IMR-90 (cell line): ENCODE measurements around the gene BCL2L13. TPM values are rescaled to one million over a fixed set of nuclear protein-coding genes. Genes with fewer than 3 reads are reported as not detected.

ENCODE experiments used
- ATAC-seq: fragments of 200-7000 bp; cut with Tn5 transposase; 2 replicates; pipeline ENCODE4 v1.9.1; 2020; ENCODE audit warnings: low read depth, mild to moderate bottlenecking, moderate library complexity
- BruUV-seq: library from RNA; stranded (reverse); fragments of 400-500 nt; replicated peaks from 2 replicates; lab custom pipeline; 2021; lab: Mats Ljungman, UMichigan
- CTCF ChIA-PET: fragments of 300-600 bp; formaldehyde crosslinking; extraction: SDS; loops from one replicate; lab custom pipeline; 2021; ENCODE audit warnings: antibody characterized with exemption; lab: Yijun Ruan, JAX
- POLR2A ChIA-PET: fragments of 300-600 bp; sonication (Branson Sonifier 250); formaldehyde crosslinking; loops from one replicate; lab custom pipeline; 2022; ENCODE audit warnings: antibody characterized with exemption; ENCODE audit not compliant: unreplicated experiment; lab: Charles Lee
- DNase-seq: peaks from one replicate; pipeline ENCODE4 v3.0.0; 2013
- H2AFZ ChIP-seq: replicated peaks from 2 replicates; pipeline ENCODE3; 2013; ENCODE audit warnings: low read length, mild to moderate bottlenecking; ENCODE audit not compliant: poor library complexity
- H2AK5ac ChIP-seq: 2 replicates; pipeline ENCODE4 v1.6.1; 2013; ENCODE audit warnings: low read depth, low read length, inconsistent platforms
- H2AK9ac ChIP-seq: replicated peaks from 2 replicates; pipeline ENCODE3; 2013; ENCODE audit warnings: mild to moderate bottlenecking, low read depth, low read length, moderate library complexity; ENCODE audit not compliant: poor library complexity
- H2BK120ac ChIP-seq: 2 replicates; pipeline ENCODE4 v1.6.1; 2013; ENCODE audit warnings: low read depth, low read length, inconsistent platforms
- H2BK15ac ChIP-seq: 3 replicates; pipeline ENCODE4 v1.6.1; 2013; ENCODE audit warnings: low read depth, low read length, inconsistent platforms
- H2BK20ac ChIP-seq: 2 replicates; pipeline ENCODE4 v1.6.1; 2013; ENCODE audit warnings: low read depth, mild to moderate bottlenecking, inconsistent platforms, low read length, moderate library complexity
- H2BK5ac ChIP-seq: 2 replicates; pipeline ENCODE4 v1.6.1; 2013; ENCODE audit warnings: mild to moderate bottlenecking, low read depth, low read length, inconsistent platforms; ENCODE audit not compliant: poor library complexity, severe bottlenecking
- H3K14ac ChIP-seq: replicated peaks from 2 replicates; pipeline ENCODE4 v1.6.1; 2013; ENCODE audit warnings: low read depth, low read length, inconsistent platforms
- H3K18ac ChIP-seq: 2 replicates; pipeline ENCODE4 v1.6.1; 2013; ENCODE audit warnings: low read depth, low read length, control low read depth
- H3K23ac ChIP-seq: 2 replicates; pipeline ENCODE4 v1.6.1; 2013; ENCODE audit warnings: low read depth, low read length, inconsistent platforms
- H3K27ac ChIP-seq: 2 replicates; pipeline ENCODE4 v1.5.1; 2013; ENCODE audit warnings: mild to moderate bottlenecking, control low read depth, low read length; ENCODE audit not compliant: insufficient read depth
- H3K27me3 ChIP-seq: 2 replicates; pipeline ENCODE4 v1.6.1; 2013; ENCODE audit warnings: low read length; ENCODE audit not compliant: control insufficient read depth, insufficient read depth
- H3K36me3 ChIP-seq: 2 replicates; pipeline ENCODE4 v1.6.1; 2013; ENCODE audit warnings: low read length, mixed read lengths; ENCODE audit not compliant: control insufficient read depth, insufficient read depth
- H3K4ac ChIP-seq: 2 replicates; pipeline ENCODE4 v1.6.1; 2013; ENCODE audit warnings: low read depth, low read length, inconsistent platforms
- H3K4me1 ChIP-seq: 2 replicates; pipeline ENCODE4 v1.6.1; 2013; ENCODE audit warnings: low read length, mixed read lengths; ENCODE audit not compliant: control insufficient read depth, insufficient read depth
- H3K4me2 ChIP-seq: 2 replicates; pipeline ENCODE4 v1.6.1; 2013; ENCODE audit warnings: low read depth, mild to moderate bottlenecking, control low read depth, low read length, moderate library complexity
- H3K4me3 ChIP-seq: 2 replicates; pipeline ENCODE4 v1.5.1; 2013; ENCODE audit warnings: low read depth, mild to moderate bottlenecking, control low read depth, low read length, moderate library complexity; ENCODE audit not compliant: insufficient read depth
- H3K56ac ChIP-seq: 2 replicates; pipeline ENCODE4 v1.6.1; 2013; ENCODE audit warnings: low read length, inconsistent platforms; ENCODE audit not compliant: insufficient read depth; ENCODE audit errors: extremely low read depth
- H3K79me1 ChIP-seq, 2 experiments: 2 replicates each; pipeline ENCODE4 v1.6.1; 2013; ENCODE audit warnings: low read length in 2 of 2, inconsistent platforms in 1 of 2, low read depth in 1 of 2
- H3K9ac ChIP-seq: 2 replicates; pipeline ENCODE4 v1.6.1; 2013; ENCODE audit warnings: low read depth, low read length, control low read depth
- H3K9me1 ChIP-seq: 2 replicates; pipeline ENCODE4 v1.6.1; 2013; ENCODE audit warnings: low read length, inconsistent platforms; ENCODE audit not compliant: insufficient read depth
- H3K9me3 ChIP-seq: 2 replicates; pipeline ENCODE4 v1.6.1; 2013; ENCODE audit warnings: low read length; ENCODE audit not compliant: control insufficient read depth, insufficient read depth
- H4K20me1 ChIP-seq: 2 replicates; pipeline ENCODE4 v1.6.1; 2013; ENCODE audit warnings: low read length, inconsistent platforms; ENCODE audit not compliant: insufficient read depth
- H4K5ac ChIP-seq: 2 replicates; pipeline ENCODE4 v1.6.1; 2013; ENCODE audit warnings: mild to moderate bottlenecking, low read depth, low read length, control low read depth
- H4K8ac ChIP-seq, 2 experiments: 2 replicates each; pipeline ENCODE4 v1.6.1; 2013; ENCODE audit warnings: low read depth in 2 of 2, low read length in 2 of 2, control low read depth in 1 of 2, inconsistent platforms in 1 of 2
- H4K91ac ChIP-seq: 2 replicates; pipeline ENCODE4 v1.6.1; 2013; ENCODE audit warnings: low read depth, low read length, inconsistent platforms; ENCODE audit not compliant: insufficient read depth
- MAFK ChIP-seq: IDR thresholded peaks from 2 replicates; pipeline ENCODE4 v1.6.1; 2012; ENCODE audit warnings: low read depth, low read length, improper control_type of control experiment
- whole genome bisulfite sequencing, 2 experiments: methylation state at CpG; one replicate each; pipeline versions ENCODE4 v1.1.5 to v1.1.7; 2013; ENCODE audit warnings: missing lambda C conversion rate in 2 of 2; ENCODE audit not compliant: insufficient read length in 1 of 2; ENCODE audit errors: extremely low coverage in 2 of 2; 5-methylcytosine and 5-hydroxymethylcytosine counted together
- dilution Hi-C: fragments of 300-500 bp; cut with HindIII; formaldehyde crosslinking; loops from one replicate; pipeline ENCODE4 v1.14.3; 2018; ENCODE audit warnings: low sequenced_read_pairs; ENCODE audit not compliant: unreplicated experiment
- in situ Hi-C: fragments of 300-500 bp; cut with MboI; formaldehyde crosslinking; loops from 3 replicates; pipeline ENCODE4 v1.14.3; 2019; ENCODE audit warnings: low sequenced_read_pairs, inconsistent platforms, mixed read lengths
- intact Hi-C: fragments of 100-400 bp; cut with micrococcal nuclease; formaldehyde crosslinking; loops from 2 replicates; pipeline ENCODE4 v1.10.0; 2022
- polyA plus RNA-seq, 3 experiments: library from polyadenylated mRNA; depleted of rRNA; stranded (reverse); fragments of >200 nt; gene quantifications; 2 replicates each; pipeline ENCODE4 v1.2.3, GENCODE V29; 2012; ENCODE audit warnings: low replicate concordance in 1 of 3
- total RNA-seq: library from RNA; depleted of rRNA; stranded (reverse); fragments of >200 nt; gene quantifications from 2 replicates; pipeline ENCODE4 v1.2.3, GENCODE V29; 2012
- TF ChIP-seq, protein P1 (sequence below): fragments of 150-350 bp; IDR thresholded peaks from 2 replicates; pipeline ENCODE4 v1.6.1; 2017; ENCODE audit warnings: mild to moderate bottlenecking, antibody characterized with exemption, low read length, low read depth

Gene BCL2L13
- total and polyA plus RNA-seq, 2 of the 4 experiments (the other 2 are of a cell fraction): 42.6 to 86.7 TPM

DNA sequence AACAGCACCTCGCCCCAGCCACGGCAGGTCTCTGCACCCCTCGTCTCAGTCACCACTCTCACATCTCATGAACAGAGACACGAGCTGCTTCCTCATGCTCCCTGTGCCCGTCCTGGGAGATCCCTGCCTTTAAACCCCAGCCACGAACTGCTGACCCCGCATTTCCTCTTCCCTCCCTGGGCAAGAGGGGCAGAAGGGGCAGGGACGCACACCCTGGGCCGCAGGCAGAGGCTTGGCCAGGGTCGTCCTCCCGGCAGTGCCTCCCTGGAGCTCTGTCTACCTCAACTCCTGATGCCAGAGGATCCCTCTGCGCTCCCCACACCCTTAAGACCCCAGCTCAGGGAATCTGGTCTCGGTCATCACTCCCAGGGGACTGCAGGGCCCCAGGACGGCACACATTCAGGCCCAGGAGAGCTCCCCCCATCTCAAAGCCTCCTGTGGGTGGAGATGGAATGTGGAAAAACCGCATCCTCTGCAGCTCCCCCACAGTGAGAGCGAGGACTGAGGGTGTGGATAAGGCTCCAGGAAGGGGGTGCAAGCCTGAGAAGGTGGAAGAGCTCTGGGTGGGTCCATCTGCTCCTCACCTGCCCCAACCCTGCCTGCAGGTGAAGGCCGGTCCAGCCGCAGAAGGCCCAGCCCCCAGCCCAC lies 134.5 kb downstream of the BCL2L13 start:
- Histone ChIP-seq H3K4ac (peak overlapping the region; percentile 58), H3K27ac (peak overlapping the region; percentile 25; the same call in 1 of the 2 replicates), H3K4me3 (peak overlapping the region; percentile 62), H2BK15ac (peak overlapping the region; percentile 8; the same call in 1 of the 3 replicates), H2BK120ac (peak overlapping the region; percentile 30; the same call in 1 of the 2 replicates), H3K23ac (peak overlapping the region; percentile 59), H4K5ac (no peak overlapping the region), H3K9ac (peak overlapping the region; percentile 12), H4K20me1 (peaks cover 50% of the 10 kb centered on the region), H2AFZ (peak overlapping the region; percentile 85), H3K4me2 (peak overlapping the region; percentile 93), H2BK20ac (peak overlapping the region; percentile 33; the same call in 1 of the 2 replicates), H2AK9ac (peak overlapping the region; percentile 96), H2AK5ac (peak overlapping the region; percentile 49), H3K79me1 (peaks cover 13 to 45% of the 10 kb centered on the region in 2 experiments; a peak in 3 of 4 replicates), H3K14ac (peak overlapping the region; percentile 67), H3K56ac (no peak overlapping the region), H4K91ac (peak overlapping the region; percentile 66), H3K18ac (0 out of 2 replicates have a peak overlapping the region, but pooled peaks have one; percentile 8), H4K8ac (peak overlapping the region in 1 of 2 experiments; percentile 12; a peak in 1 of 4 replicates), H3K9me3 (no peaks in the 10 kb centered on the region), H2BK5ac (peak overlapping the region; percentile 12), H3K4me1 (peaks cover 15% of the 10 kb centered on the region), H3K9me1 (peaks cover 18% of the 10 kb centered on the region; the same call in 1 of the 2 replicates), H3K36me3 (no peaks in the 10 kb centered on the region), H3K27me3 (no peaks in the 10 kb centered on the region)
- peak; percentile 64 for ATAC-seq
- dilution Hi-C loops (no loop called here), in situ Hi-C loops (loop anchor here (5.0 kb wide), 1 partner anchor 41 kb away; no protein-coding TSS in a partner anchor), intact Hi-C loops (no loop called here)
- CTCF ChIA-PET: interaction anchor here (1.6 kb wide), 1 partner anchor 30 kb away, joined by 6 read pairs; no protein-coding TSS in a partner anchor
- peak; percentile 55; the same call in 1 of the 2 replicates for TF ChIP-seq MAFK
- TF ChIP-seq, protein P1, sequence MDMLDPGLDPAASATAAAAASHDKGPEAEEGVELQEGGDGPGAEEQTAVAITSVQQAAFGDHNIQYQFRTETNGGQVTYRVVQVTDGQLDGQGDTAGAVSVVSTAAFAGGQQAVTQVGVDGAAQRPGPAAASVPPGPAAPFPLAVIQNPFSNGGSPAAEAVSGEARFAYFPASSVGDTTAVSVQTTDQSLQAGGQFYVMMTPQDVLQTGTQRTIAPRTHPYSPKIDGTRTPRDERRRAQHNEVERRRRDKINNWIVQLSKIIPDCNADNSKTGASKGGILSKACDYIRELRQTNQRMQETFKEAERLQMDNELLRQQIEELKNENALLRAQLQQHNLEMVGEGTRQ: no peak
- 80% methylated on average over 1 of the region's 18 CpGs; no CpG with 5 or more reads in 1 of the 2 experiments for WGBS, 2 experiments
- no TSS peak for BruUV-seq
- POLR2A ChIA-PET: no interaction called here
- DNase-seq: peak; percentile 56
